MM.1S (cell line): ENCODE data around the gene PRPF6.
A peak's percentile ranks its signal among the peaks of the same experiment; 100 is the strongest.

Experiments used
- DNase-seq: peaks from one replicate; pipeline ENCODE4 v3.0.0-alpha.2; 2015
- H2AFZ ChIP-seq: fragments of 300-600 bp; sonication (generic); 2 replicates; pipeline ENCODE4 v1.6.0; 2016; ENCODE audit warnings: antibody characterized with exemption, low read length
- H3F3A ChIP-seq: fragments of 300-600 bp; sonication (generic); 2 replicates; pipeline ENCODE4 v1.6.1; 2016; ENCODE audit warnings: mild to moderate bottlenecking, antibody characterized with exemption, low read length, moderate library complexity, mixed read lengths; ENCODE audit not compliant: insufficient read depth
- H3K27ac ChIP-seq: fragments of 300-600 bp; sonication (generic); 2 replicates; pipeline ENCODE4 v1.5.1; 2016; ENCODE audit warnings: mild to moderate bottlenecking, low read length
- H3K27me3 ChIP-seq: fragments of 300-600 bp; sonication (generic); replicated peaks from 2 replicates; pipeline ENCODE4 v1.6.0; 2016; ENCODE audit warnings: low read length; ENCODE audit not compliant: insufficient read depth
- H3K36me3 ChIP-seq: fragments of 300-600 bp; sonication (generic); replicated peaks from 2 replicates; pipeline ENCODE4 v1.6.1; 2016; ENCODE audit warnings: mild to moderate bottlenecking, low read length, mixed read lengths; ENCODE audit not compliant: insufficient read depth
- H3K4me1 ChIP-seq: fragments of 300-600 bp; sonication (generic); 2 replicates; pipeline ENCODE4 v1.6.1; 2016; ENCODE audit warnings: low read length, mixed read lengths
- H3K4me2 ChIP-seq: fragments of 300-600 bp; sonication (generic); 2 replicates; pipeline ENCODE4 v1.6.0; 2016; ENCODE audit warnings: low read depth, low read length
- H3K4me3 ChIP-seq: fragments of 300-600 bp; sonication (generic); 2 replicates; pipeline ENCODE4 v1.5.1; 2016; ENCODE audit warnings: low read length, mixed read lengths
- H3K79me2 ChIP-seq: fragments of 300-600 bp; sonication (generic); 2 replicates; pipeline ENCODE4 v1.6.1; 2016; ENCODE audit warnings: mixed run types, low read length, mixed read lengths
- H3K9ac ChIP-seq: fragments of 300-600 bp; sonication (generic); 2 replicates; pipeline ENCODE4 v1.6.1; 2016; ENCODE audit warnings: low read length, mixed read lengths
- H3K9me2 ChIP-seq: fragments of 300-600 bp; sonication (generic); replicated peaks from 2 replicates; pipeline ENCODE4 v1.6.1; 2016; ENCODE audit warnings: mild to moderate bottlenecking, low read length, mixed read lengths; ENCODE audit not compliant: insufficient read depth
- H3K9me3 ChIP-seq: fragments of 300-600 bp; sonication (generic); replicated peaks from 2 replicates; pipeline ENCODE4 v1.6.1; 2016; ENCODE audit warnings: mild to moderate bottlenecking, low read length, mixed read lengths; ENCODE audit not compliant: insufficient read depth
- H4K20me1 ChIP-seq: fragments of 300-600 bp; sonication (generic); 2 replicates; pipeline ENCODE4 v1.6.1; 2016; ENCODE audit warnings: mild to moderate bottlenecking, low read length, moderate library complexity, mixed read lengths; ENCODE audit not compliant: insufficient read depth
- EZH2 ChIP-seq: fragments of 300-600 bp; sonication (generic); optimal IDR thresholded peaks from 2 replicates; pipeline ENCODE3; 2017; ENCODE audit warnings: low read depth, mild to moderate bottlenecking, antibody characterized with exemption, low read length, mixed read lengths
- EZH2phosphoT487 ChIP-seq: fragments of 300-600 bp; sonication (generic); IDR thresholded peaks from 2 replicates; pipeline ENCODE4 v1.6.1; 2018; ENCODE audit warnings: antibody characterized with exemption, low read length
- TF ChIP-seq, protein P1 (sequence below): fragments of 300-600 bp; sonication (generic); IDR thresholded peaks from 2 replicates; pipeline ENCODE4 v1.5.1; 2016; ENCODE audit warnings: antibody characterized with exemption, low read length, mixed read lengths

PRPF6 gene

DNA sequence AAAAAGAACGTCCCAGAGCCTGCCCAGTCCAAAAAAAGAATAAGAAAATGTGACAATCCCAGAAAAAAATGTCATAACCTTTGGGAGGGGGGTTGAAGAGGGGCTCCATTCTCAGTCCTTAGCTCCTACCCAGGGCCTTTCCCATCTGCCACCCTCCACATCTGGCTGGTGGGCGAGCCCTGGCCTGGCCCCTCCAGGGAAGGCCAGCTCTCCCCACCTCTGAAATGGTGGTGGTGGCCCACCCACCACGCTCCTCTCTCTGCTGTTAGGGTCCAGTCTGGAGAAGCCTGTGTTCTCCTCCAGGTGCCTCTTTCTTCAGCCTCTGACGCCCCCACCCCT lies 98.0 kb downstream of the PRPF6 start:
- Histone ChIP-seq H3K4me2 (peak overlapping the region; percentile 98), H2AFZ (peak overlapping the region; percentile 77), H3K9me3 (no peaks in the 10 kb centered on the region), H3K36me3 (no peaks in the 10 kb centered on the region), H3F3A (peaks cover 26% of the 10 kb centered on the region), H3K4me1 (peaks cover 17% of the 10 kb centered on the region), H4K20me1 (no peaks in the 10 kb centered on the region), H3K9ac (peak overlapping the region; percentile 76), H3K27me3 (peaks cover 31% of the 10 kb centered on the region), H3K79me2 (no peaks in the 10 kb centered on the region), H3K27ac (no peak overlapping the region), H3K4me3 (peak overlapping the region; percentile 94), H3K9me2 (no peaks in the 10 kb centered on the region)
- DNase-seq = no peak
- no peak for TF ChIP-seq EZH2phosphoT487
- no peak for TF ChIP-seq EZH2
- TF ChIP-seq, protein P1, sequence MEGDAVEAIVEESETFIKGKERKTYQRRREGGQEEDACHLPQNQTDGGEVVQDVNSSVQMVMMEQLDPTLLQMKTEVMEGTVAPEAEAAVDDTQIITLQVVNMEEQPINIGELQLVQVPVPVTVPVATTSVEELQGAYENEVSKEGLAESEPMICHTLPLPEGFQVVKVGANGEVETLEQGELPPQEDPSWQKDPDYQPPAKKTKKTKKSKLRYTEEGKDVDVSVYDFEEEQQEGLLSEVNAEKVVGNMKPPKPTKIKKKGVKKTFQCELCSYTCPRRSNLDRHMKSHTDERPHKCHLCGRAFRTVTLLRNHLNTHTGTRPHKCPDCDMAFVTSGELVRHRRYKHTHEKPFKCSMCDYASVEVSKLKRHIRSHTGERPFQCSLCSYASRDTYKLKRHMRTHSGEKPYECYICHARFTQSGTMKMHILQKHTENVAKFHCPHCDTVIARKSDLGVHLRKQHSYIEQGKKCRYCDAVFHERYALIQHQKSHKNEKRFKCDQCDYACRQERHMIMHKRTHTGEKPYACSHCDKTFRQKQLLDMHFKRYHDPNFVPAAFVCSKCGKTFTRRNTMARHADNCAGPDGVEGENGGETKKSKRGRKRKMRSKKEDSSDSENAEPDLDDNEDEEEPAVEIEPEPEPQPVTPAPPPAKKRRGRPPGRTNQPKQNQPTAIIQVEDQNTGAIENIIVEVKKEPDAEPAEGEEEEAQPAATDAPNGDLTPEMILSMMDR = no peak

DNA sequence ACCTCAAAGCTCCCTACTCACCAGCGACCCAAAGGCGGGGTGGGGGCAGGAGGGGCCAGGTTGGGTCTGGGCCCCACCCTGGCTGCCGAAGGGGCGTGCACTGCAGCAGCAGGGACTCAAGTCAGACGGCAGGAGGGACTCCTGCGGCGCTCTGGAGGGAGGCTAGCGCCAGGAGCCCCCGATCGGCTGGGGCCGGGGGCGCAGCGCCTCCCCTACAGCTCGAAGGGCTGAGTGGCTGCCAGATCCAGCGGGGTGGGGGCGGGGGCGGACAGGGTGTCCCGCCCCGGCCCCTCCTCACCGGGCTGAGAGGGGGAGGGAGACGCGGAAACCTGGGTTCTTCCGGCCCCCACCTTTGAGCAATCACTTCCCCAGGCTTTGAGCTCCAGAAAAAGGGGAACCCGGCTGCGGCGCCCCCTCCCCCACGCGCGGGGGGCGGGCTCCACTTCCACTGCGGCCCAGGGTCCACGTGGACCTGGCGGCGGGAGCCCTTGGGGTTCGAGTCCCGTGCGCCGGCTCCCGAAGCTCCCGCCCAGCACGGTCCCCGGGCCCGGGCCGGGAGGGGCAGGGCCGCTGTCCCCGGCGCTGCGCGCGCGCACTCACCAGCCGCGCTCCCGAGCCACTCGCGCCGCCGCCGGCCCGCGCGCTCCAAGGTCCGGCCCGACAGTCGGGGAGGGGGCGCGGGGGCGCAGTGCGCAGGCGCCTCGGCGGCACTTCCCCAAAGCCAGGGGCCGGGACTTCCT lies 98.5 kb downstream of the PRPF6 start, which contains the start of gene RGS19:
TSS of gene RGS19 (minus strand) at position 246 of the 740 bp plus-strand sequence. CDS start 2,632 bp downstream, outside the sequence.
- Histone ChIP-seq H4K20me1 (no peaks in the 10 kb centered on the region), H3K4me1 (peaks cover 17% of the 10 kb centered on the region), H3K27me3 (peaks cover 36% of the 10 kb centered on the region), H3K36me3 (no peaks in the 10 kb centered on the region), H2AFZ (peak within 1 kb of the TSS; percentile 77), H3K9me3 (no peaks in the 10 kb centered on the region), H3K4me3 (peak within 1 kb of the TSS; percentile 94), H3F3A (peaks cover 26% of the 10 kb centered on the region), H3K9ac (peak within 1 kb of the TSS; percentile 76), H3K9me2 (no peaks in the 10 kb centered on the region), H3K79me2 (no peaks in the 10 kb centered on the region), H3K4me2 (peak within 1 kb of the TSS; percentile 98), H3K27ac (no peak within 1 kb of the TSS)
- peak; percentile 76 for DNase-seq
- no peak for TF ChIP-seq EZH2phosphoT487
- TF ChIP-seq, protein P1 = no peak
- TF ChIP-seq EZH2 = no peak

- peak within 1 kb of the TSS; percentile 94 for H3K4me3 ChIP-seq
- peak within 1 kb of the TSS; percentile 98 for H3K4me2 ChIP-seq
- no peak for TF ChIP-seq EZH2phosphoT487
- TF ChIP-seq EZH2 = no peak
- TF ChIP-seq, protein P1 = no peak
- peak within 1 kb of the TSS; percentile 76 for H3K9ac ChIP-seq
- DNase-seq = no peak
- H3K4me1 ChIP-seq = peaks cover 17% of the 10 kb centered on the region
- no peaks in the 10 kb centered on the region for H3K9me3 ChIP-seq
- H3K79me2 ChIP-seq = no peaks in the 10 kb centered on the region
- H3K36me3 ChIP-seq = no peaks in the 10 kb centered on the region
- H3K27ac ChIP-seq = no peak within 1 kb of the TSS
- H3K27me3 ChIP-seq = peaks cover 44% of the 10 kb centered on the region
- peak within 1 kb of the TSS; percentile 77 for H2AFZ ChIP-seq
- peaks cover 26% of the 10 kb centered on the region for H3F3A ChIP-seq
- H3K9me2 ChIP-seq = no peaks in the 10 kb centered on the region
- H4K20me1 ChIP-seq = no peaks in the 10 kb centered on the region
Measured at GRCh38 chr20:64080013-64080812, 99.3 kb downstream of the PRPF6 start, which contains the start of gene OPRL1. Gene OPRL1 (plus strand): TSS chr20:64080082. CDS start chr20:64092721, 12,639 bp downstream.
